ENCODE results near the gene MSN.
"Not testable (repeated sequence)": the region's sequence is repeated elsewhere in the genome, so short reads cannot be mapped to it uniquely, and the experiment has no call there.

Gene MSN

GRCh38 chrX:65707151-65707550 is 39.7 kb downstream of the MSN start:
- in situ Hi-C loops (cut with HindIII; ENCODE audit: low sequenced_read_pairs): no loop called here

GRCh38 chrX:65712005-65712806 is 44.8 kb downstream of the MSN start:
- in situ Hi-C loops (cut with HindIII; ENCODE audit: low sequenced_read_pairs): no loop called here

GRCh38 chrX:65718538-65718937 is 51.1 kb downstream of the MSN start:
- in situ Hi-C loops (cut with HindIII; ENCODE audit: low sequenced_read_pairs): no loop called here

GRCh38 chrX:65720381-65720964 is 53.0 kb downstream of the MSN start:
- in situ Hi-C loops (cut with HindIII; ENCODE audit: low sequenced_read_pairs): no loop called here

GRCh38 chrX:65723706-65724105 is 56.3 kb downstream of the MSN start:
- in situ Hi-C loops (cut with HindIII; ENCODE audit: low sequenced_read_pairs): no loop called here

- in situ Hi-C loops (cut with HindIII; ENCODE audit: low sequenced_read_pairs): no loop called here
Measured at GRCh38 chrX:65726715-65727114, 59.3 kb downstream of the MSN start.

GRCh38 chrX:65731684-65732289 is 64.3 kb downstream of the MSN start:
- in situ Hi-C loops (cut with HindIII; ENCODE audit: low sequenced_read_pairs): loop anchor here (5.0 kb wide), 1 partner anchor 44 kb away; no protein-coding TSS in a partner anchor

- in situ Hi-C loops (cut with HindIII; ENCODE audit: low sequenced_read_pairs): no loop called here
Measured at GRCh38 chrX:65740909-65741308, 73.5 kb downstream of the MSN start.

GRCh38 chrX:65741823-65742222 is 74.4 kb downstream of the MSN start:
- in situ Hi-C loops (cut with HindIII; ENCODE audit: low sequenced_read_pairs): no loop called here

GRCh38 chrX:65744965-65745364 is 77.5 kb downstream of the MSN start:
- in situ Hi-C loops (cut with HindIII; ENCODE audit: low sequenced_read_pairs): no loop called here

- in situ Hi-C loops (cut with HindIII; ENCODE audit: low sequenced_read_pairs): no loop called here
Measured at GRCh38 chrX:65745427-65745826, 78.0 kb downstream of the MSN start.

- in situ Hi-C loops (cut with HindIII; ENCODE audit: low sequenced_read_pairs): no loop called here
Measured at GRCh38 chrX:65745992-65746391, 78.5 kb downstream of the MSN start.

- in situ Hi-C loops (cut with HindIII; ENCODE audit: low sequenced_read_pairs): no loop called here
Measured at GRCh38 chrX:65750674-65751469, 83.4 kb downstream of the MSN start.

GRCh38 chrX:65751519-65751918 is 84.1 kb downstream of the MSN start:
- in situ Hi-C loops (cut with HindIII; ENCODE audit: low sequenced_read_pairs): no loop called here

GRCh38 chrX:65752294-65752693 is 84.8 kb downstream of the MSN start:
- in situ Hi-C loops (cut with HindIII; ENCODE audit: low sequenced_read_pairs): no loop called here

- in situ Hi-C loops (cut with HindIII; ENCODE audit: low sequenced_read_pairs): no loop called here
Measured at GRCh38 chrX:65755786-65756185, 88.3 kb downstream of the MSN start.

GRCh38 chrX:65757943-65758342 is 90.5 kb downstream of the MSN start:
- in situ Hi-C loops (cut with HindIII; ENCODE audit: low sequenced_read_pairs): no loop called here

- in situ Hi-C loops (cut with HindIII; ENCODE audit: low sequenced_read_pairs): no loop called here
Measured at GRCh38 chrX:65758505-65758904, 91.1 kb downstream of the MSN start.

GRCh38 chrX:65759525-65759924 is 92.1 kb downstream of the MSN start:
- in situ Hi-C loops (cut with HindIII; ENCODE audit: low sequenced_read_pairs): not testable (repeated sequence)

- in situ Hi-C loops (cut with HindIII; ENCODE audit: low sequenced_read_pairs): no loop called here
Measured at GRCh38 chrX:65769564-65770292, 102.3 kb downstream of the MSN start.

GRCh38 chrX:65772842-65773241 is 105.4 kb downstream of the MSN start:
- in situ Hi-C loops (cut with HindIII; ENCODE audit: low sequenced_read_pairs): no loop called here

Measured in endothelial cell of hepatic sinusoid (primary cell).